ENCODE data around the gene GSE1.

Gene GSE1

DNA sequence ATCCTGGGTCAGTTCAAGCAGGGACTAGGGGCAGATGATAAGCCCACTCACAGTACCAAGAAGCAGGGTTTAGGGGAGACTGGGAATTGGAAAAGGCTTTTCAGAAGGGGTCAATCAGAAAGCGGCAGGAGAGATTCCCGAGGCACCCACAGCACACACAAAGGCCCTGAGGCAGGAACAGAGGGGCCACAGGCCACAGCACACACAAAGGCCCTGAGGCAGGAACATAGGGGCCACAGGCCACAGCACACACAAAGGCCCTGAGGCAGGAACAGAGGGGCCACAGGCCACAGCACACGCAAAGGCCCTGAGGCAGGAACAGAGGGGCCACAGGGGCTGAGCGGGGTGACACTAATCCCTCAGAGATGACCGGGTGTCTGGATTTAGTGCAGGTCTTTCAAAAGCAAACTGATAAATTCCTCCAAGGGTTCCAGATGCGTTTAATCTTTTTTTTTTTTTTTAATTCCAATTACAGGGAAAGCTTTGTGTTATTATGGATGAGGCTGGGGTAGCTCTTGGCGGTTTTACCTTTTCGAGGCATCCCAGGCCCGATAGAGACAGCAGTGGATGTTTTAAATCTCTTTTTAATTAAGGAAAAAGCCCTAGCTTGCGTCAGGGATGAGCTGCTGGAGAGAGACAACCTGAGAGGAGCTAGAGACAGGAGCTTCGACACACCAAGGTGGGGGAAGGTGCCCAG lies 106.6 kb downstream of the GSE1 start:
- no peak for DNase-seq (ENCODE audit: low read depth, low spot score)

DNA sequence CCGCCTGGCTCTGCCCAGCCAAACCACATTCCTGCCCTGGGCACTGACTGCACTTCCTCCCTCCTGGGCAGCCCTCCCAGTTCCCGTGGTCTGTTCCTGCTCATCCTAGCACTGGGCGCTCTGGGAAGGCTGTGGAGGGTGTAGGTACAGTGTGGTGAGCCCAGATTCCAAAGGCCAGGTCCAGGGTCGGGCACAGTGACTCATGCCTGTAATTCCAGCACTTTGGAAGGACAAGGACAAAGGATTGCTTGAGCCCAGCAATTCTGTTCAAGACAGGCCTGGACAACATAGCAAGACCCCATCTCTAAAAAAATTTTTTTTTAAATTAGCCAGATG lies 107.1 kb downstream of the GSE1 start:
- DNase-seq (ENCODE audit: low read depth, low spot score): no peak

DNA sequence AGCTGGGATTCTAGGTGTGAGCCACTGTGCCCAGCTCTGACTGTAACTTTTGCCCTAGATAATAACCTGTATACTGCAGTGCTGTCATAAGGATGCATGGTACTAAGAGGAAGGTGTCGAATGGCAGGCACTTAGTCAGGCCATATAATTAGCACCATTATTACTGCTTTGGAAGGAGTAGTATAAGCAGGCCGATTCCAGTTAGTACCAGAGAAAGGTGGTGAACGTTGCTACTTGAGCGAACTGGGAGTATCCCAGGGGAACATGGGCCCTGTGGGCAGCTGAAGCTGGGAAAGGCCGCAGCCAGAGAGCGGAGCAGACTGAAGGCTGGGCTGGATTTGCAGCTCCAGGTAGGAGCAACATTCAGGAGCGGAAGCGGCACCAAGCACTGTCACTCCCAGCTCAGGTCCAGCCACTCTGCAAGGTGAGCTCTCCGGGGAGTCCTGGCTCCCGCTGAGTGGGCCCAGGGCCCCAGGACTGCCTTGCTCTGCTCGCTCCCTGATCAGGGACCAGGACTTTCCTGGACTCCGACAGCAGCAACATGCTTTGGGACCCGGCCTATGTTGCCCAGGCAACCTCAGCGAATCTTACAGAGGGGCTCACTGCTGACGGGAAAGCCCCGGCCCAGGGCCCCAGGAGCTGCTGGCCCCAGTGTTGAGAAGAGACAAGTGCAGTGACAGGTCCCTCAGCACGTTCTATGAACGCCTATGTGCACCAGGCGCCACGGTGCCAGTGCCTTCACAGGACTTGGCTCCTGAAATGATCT lies 109.2 kb downstream of the GSE1 start:
- no peak for DNase-seq (ENCODE audit: low read depth, low spot score)

DNA sequence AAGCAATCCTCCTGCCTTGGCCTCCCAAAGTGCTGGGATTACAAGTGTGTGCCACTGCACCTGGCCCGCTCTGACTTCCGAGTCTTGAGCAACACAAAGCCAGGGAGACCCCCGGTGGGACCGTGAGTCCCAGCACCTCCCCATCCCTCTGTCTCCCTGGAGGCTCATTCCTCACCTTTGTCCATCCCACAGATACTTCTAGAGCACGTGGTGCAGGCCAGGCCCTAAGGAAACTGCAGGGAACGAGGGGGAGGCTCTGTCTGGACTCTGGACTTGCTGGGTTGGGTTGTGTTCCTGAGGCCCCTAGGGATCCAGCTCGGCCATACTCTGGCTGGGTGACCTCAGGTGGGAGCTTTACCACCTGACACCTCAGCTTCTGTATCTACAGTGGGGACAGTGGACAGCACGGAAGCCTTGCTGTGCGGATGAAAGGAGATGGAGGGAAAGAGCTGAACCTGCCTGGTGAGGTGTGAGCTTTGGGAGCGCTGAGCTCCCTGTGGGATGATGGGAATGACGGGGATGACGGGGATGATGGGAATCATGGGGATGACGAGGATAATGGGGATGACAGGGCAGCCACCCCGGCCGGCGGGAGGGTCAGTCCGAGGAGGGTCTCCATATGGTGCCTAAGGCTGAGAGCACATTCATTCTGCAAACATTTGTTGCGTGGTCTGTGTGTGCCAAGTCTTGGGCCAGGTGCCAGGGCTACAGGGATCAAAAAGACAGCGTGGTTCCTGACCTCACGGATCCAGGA lies 111.2 kb downstream of the GSE1 start:
- DNase-seq (ENCODE audit: low read depth, low spot score): no peak

DNA sequence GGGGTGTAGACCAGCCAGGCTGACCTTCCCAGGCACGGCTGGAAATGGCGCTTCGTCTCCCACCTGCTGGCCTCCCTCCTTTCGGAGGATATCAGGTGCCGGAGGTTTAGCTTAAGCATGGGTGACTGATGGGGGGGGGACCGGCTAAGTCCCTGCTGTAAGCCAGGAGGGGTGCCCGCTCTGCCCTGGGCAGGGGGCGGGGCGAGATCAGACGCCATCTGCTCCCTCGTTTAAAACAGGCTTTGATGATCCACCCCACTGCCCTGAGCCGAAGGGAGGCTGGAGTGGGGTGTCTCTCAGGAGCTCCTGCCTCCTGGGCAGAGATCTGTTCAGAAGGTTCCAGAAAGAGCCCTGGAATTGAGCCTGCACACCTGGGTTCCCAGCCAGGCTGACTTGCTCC lies 111.8 kb downstream of the GSE1 start:
- DNase-seq (ENCODE audit: low read depth, low spot score): no peak

All from activated naive CD8-positive, alpha-beta T cell treated with anti-CD3 and anti-CD28 coated beads, Interleukin-2, amount 50 U/mL, for 16 hours (primary cell).